ENCODE measurements around the gene ZNF555.
A peak's percentile ranks its signal among the peaks of the same experiment; 100 is the strongest.
"Not testable (repeated sequence)": the region's sequence is repeated elsewhere in the genome, so short reads cannot be mapped to it uniquely, and the experiment has no call there.

Gene ZNF555

GRCh38 chr19:2840794-2841791 is at the start of gene ZNF555:
TSS of gene ZNF555 (plus strand) at chr19:2841475. CDS start at chr19:2841573, 98 bp downstream.
- no peaks in the 10 kb centered on the region for H3K4me1 ChIP-seq (ENCODE audit: control insufficient read depth, insufficient read depth, low read length)
- peak within 1 kb of the TSS; percentile 79 for H3K4me3 ChIP-seq (ENCODE audit: low read depth, low read length)
- peak within 1 kb of the TSS; percentile 92 for H3K27ac ChIP-seq (ENCODE audit: low read depth, low read length)
- H3K27me3 ChIP-seq (ENCODE audit: control insufficient read depth, insufficient read depth, low read length): no peaks in the 10 kb centered on the region
- peak within 1 kb of the TSS; percentile 85 for H3K9ac ChIP-seq (ENCODE audit: low read length)
- peaks cover 8% of the 10 kb centered on the region for H3K36me3 ChIP-seq (ENCODE audit: control insufficient read depth, insufficient read depth, low read length)
- H3K9me3 ChIP-seq (ENCODE audit: control insufficient read depth, insufficient read depth, low read depth, low read length): peaks cover 34% of the 10 kb centered on the region

GRCh38 chr19:2791876-2792275 is 49.4 kb upstream of the ZNF555 start:
- H3K9ac ChIP-seq (ENCODE audit: low read length): no peak overlapping the region
- H3K27ac ChIP-seq (ENCODE audit: low read depth, low read length): no peak overlapping the region
- no peaks in the 10 kb centered on the region for H3K9me3 ChIP-seq (ENCODE audit: control insufficient read depth, insufficient read depth, low read depth, low read length)
- H3K4me1 ChIP-seq (ENCODE audit: control insufficient read depth, insufficient read depth, low read length): 0 out of 2 replicates have a peak, but pooled peaks cover 3% of the 10 kb centered on the region
- no peaks in the 10 kb centered on the region for H3K27me3 ChIP-seq (ENCODE audit: control insufficient read depth, insufficient read depth, low read length)
- H3K4me3 ChIP-seq (ENCODE audit: low read depth, low read length): no peak overlapping the region
- peaks cover 72% of the 10 kb centered on the region for H3K36me3 ChIP-seq (ENCODE audit: control insufficient read depth, insufficient read depth, low read length)

GRCh38 chr19:2792666-2793065 is 48.6 kb upstream of the ZNF555 start:
- not testable (repeated sequence) for H3K27ac ChIP-seq (ENCODE audit: low read depth, low read length); H3K9ac ChIP-seq (ENCODE audit: low read length); H3K4me3 ChIP-seq (ENCODE audit: low read depth, low read length); H3K27me3 ChIP-seq (ENCODE audit: control insufficient read depth, insufficient read depth, low read length); H3K9me3 ChIP-seq (ENCODE audit: control insufficient read depth, insufficient read depth, low read depth, low read length); H3K4me1 ChIP-seq (ENCODE audit: control insufficient read depth, insufficient read depth, low read length)
- peaks cover 79% of the 10 kb centered on the region for H3K36me3 ChIP-seq (ENCODE audit: control insufficient read depth, insufficient read depth, low read length)

GRCh38 chr19:2793126-2793525 is 48.1 kb upstream of the ZNF555 start:
- no peak overlapping the region for H3K27ac ChIP-seq (ENCODE audit: low read depth, low read length)
- peaks cover 78% of the 10 kb centered on the region for H3K36me3 ChIP-seq (ENCODE audit: control insufficient read depth, insufficient read depth, low read length)

GRCh38 chr19:2793577-2793976 is 47.7 kb upstream of the ZNF555 start:
- H3K4me3 ChIP-seq (ENCODE audit: low read depth, low read length): no peak overlapping the region
- H3K9ac ChIP-seq (ENCODE audit: low read length): no peak overlapping the region
- no peak overlapping the region for H3K27ac ChIP-seq (ENCODE audit: low read depth, low read length)
- H3K36me3 ChIP-seq (ENCODE audit: control insufficient read depth, insufficient read depth, low read length): peaks cover 79% of the 10 kb centered on the region
- no peaks in the 10 kb centered on the region for H3K27me3 ChIP-seq (ENCODE audit: control insufficient read depth, insufficient read depth, low read length)
- H3K4me1 ChIP-seq (ENCODE audit: control insufficient read depth, insufficient read depth, low read length): no peaks in the 10 kb centered on the region
- no peaks in the 10 kb centered on the region for H3K9me3 ChIP-seq (ENCODE audit: control insufficient read depth, insufficient read depth, low read depth, low read length)

More at GRCh38 chr19:2793126-2793525, 48.1 kb upstream of the ZNF555 start:
- H3K9me3 ChIP-seq (ENCODE audit: control insufficient read depth, insufficient read depth, low read depth, low read length): no peaks in the 10 kb centered on the region
- no peak overlapping the region for H3K4me3 ChIP-seq (ENCODE audit: low read depth, low read length)
- H3K4me1 ChIP-seq (ENCODE audit: control insufficient read depth, insufficient read depth, low read length): no peaks in the 10 kb centered on the region
- H3K27me3 ChIP-seq (ENCODE audit: control insufficient read depth, insufficient read depth, low read length): no peaks in the 10 kb centered on the region
- no peak overlapping the region for H3K9ac ChIP-seq (ENCODE audit: low read length)

GRCh38 chr19:2795827-2796658 is 45.2 kb upstream of the ZNF555 start:
- no peaks in the 10 kb centered on the region for H3K9me3 ChIP-seq (ENCODE audit: control insufficient read depth, insufficient read depth, low read depth, low read length)
- no peak overlapping the region for H3K4me3 ChIP-seq (ENCODE audit: low read depth, low read length)
- no peak overlapping the region for H3K27ac ChIP-seq (ENCODE audit: low read depth, low read length)
- no peaks in the 10 kb centered on the region for H3K4me1 ChIP-seq (ENCODE audit: control insufficient read depth, insufficient read depth, low read length)
- no peaks in the 10 kb centered on the region for H3K27me3 ChIP-seq (ENCODE audit: control insufficient read depth, insufficient read depth, low read length)
- H3K9ac ChIP-seq (ENCODE audit: low read length): no peak overlapping the region
- peaks cover 87% of the 10 kb centered on the region for H3K36me3 ChIP-seq (ENCODE audit: control insufficient read depth, insufficient read depth, low read length)

- no peak overlapping the region for H3K4me3 ChIP-seq (ENCODE audit: low read depth, low read length)
- no peak overlapping the region for H3K27ac ChIP-seq (ENCODE audit: low read depth, low read length)
- H3K4me1 ChIP-seq (ENCODE audit: control insufficient read depth, insufficient read depth, low read length): no peaks in the 10 kb centered on the region
- H3K9ac ChIP-seq (ENCODE audit: low read length): no peak overlapping the region
- peaks cover 87% of the 10 kb centered on the region for H3K36me3 ChIP-seq (ENCODE audit: control insufficient read depth, insufficient read depth, low read length)
- H3K27me3 ChIP-seq (ENCODE audit: control insufficient read depth, insufficient read depth, low read length): no peaks in the 10 kb centered on the region
- H3K9me3 ChIP-seq (ENCODE audit: control insufficient read depth, insufficient read depth, low read depth, low read length): no peaks in the 10 kb centered on the region
These were observed 44.5 kb upstream of the ZNF555 start for GRCh38 chr19:2796659-2797266.

GRCh38 chr19:2797280-2797679 is 44.0 kb upstream of the ZNF555 start:
- Histone ChIP-seq H3K4me1 (ENCODE audit: control insufficient read depth, insufficient read depth, low read length) (no peaks in the 10 kb centered on the region), H3K9ac (ENCODE audit: low read length) (no peak overlapping the region), H3K9me3 (ENCODE audit: control insufficient read depth, insufficient read depth, low read depth, low read length) (no peaks in the 10 kb centered on the region), H3K4me3 (ENCODE audit: low read depth, low read length) (no peak overlapping the region), H3K36me3 (ENCODE audit: control insufficient read depth, insufficient read depth, low read length) (peaks cover 86% of the 10 kb centered on the region), H3K27me3 (ENCODE audit: control insufficient read depth, insufficient read depth, low read length) (no peaks in the 10 kb centered on the region), H3K27ac (ENCODE audit: low read depth, low read length) (no peak overlapping the region)

- H3K4me3 ChIP-seq (ENCODE audit: low read depth, low read length): no peak overlapping the region
- H3K9me3 ChIP-seq (ENCODE audit: control insufficient read depth, insufficient read depth, low read depth, low read length): no peaks in the 10 kb centered on the region
- H3K27ac ChIP-seq (ENCODE audit: low read depth, low read length): no peak overlapping the region
- no peaks in the 10 kb centered on the region for H3K4me1 ChIP-seq (ENCODE audit: control insufficient read depth, insufficient read depth, low read length)
- no peaks in the 10 kb centered on the region for H3K27me3 ChIP-seq (ENCODE audit: control insufficient read depth, insufficient read depth, low read length)
- H3K36me3 ChIP-seq (ENCODE audit: control insufficient read depth, insufficient read depth, low read length): peaks cover 90% of the 10 kb centered on the region
- H3K9ac ChIP-seq (ENCODE audit: low read length): no peak overlapping the region
These were observed 43.1 kb upstream of the ZNF555 start for GRCh38 chr19:2798158-2798685.

- Histone ChIP-seq H3K9me3 (ENCODE audit: control insufficient read depth, insufficient read depth, low read depth, low read length) (no peaks in the 10 kb centered on the region), H3K4me3 (ENCODE audit: low read depth, low read length) (no peak overlapping the region), H3K27ac (ENCODE audit: low read depth, low read length) (no peak overlapping the region), H3K9ac (ENCODE audit: low read length) (no peak overlapping the region), H3K27me3 (ENCODE audit: control insufficient read depth, insufficient read depth, low read length) (no peaks in the 10 kb centered on the region), H3K4me1 (ENCODE audit: control insufficient read depth, insufficient read depth, low read length) (no peaks in the 10 kb centered on the region), H3K36me3 (ENCODE audit: control insufficient read depth, insufficient read depth, low read length) (peaks cover 91% of the 10 kb centered on the region)
These were observed 42.5 kb upstream of the ZNF555 start for GRCh38 chr19:2798733-2799132.

Measured in HUES6 (cell line).